Stimulated activated CD4-positive, alpha-beta T cell treated with anti-CD3 and anti-CD28 coated beads, Interleukin-1b, Interleukin-23, amount 100 ng/mL, for 1 hour (primary cell): ENCODE results near the gene TMEM119.

Experiments used
- DNase-seq, 2 donors: peaks; one replicate each; pipeline ENCODE4 v3.0.0-alpha.2; 2020; ENCODE audit warnings: low read depth in 2 of 2

The TMEM119 gene

GRCh38 chr12:108597559-108598471 lies at the start of gene TMEM119:
TSS of gene TMEM119 (minus strand) at chr12:108598084. CDS start at chr12:108592383, 5,701 bp downstream.
- DNase-seq, result no peak

DNA sequence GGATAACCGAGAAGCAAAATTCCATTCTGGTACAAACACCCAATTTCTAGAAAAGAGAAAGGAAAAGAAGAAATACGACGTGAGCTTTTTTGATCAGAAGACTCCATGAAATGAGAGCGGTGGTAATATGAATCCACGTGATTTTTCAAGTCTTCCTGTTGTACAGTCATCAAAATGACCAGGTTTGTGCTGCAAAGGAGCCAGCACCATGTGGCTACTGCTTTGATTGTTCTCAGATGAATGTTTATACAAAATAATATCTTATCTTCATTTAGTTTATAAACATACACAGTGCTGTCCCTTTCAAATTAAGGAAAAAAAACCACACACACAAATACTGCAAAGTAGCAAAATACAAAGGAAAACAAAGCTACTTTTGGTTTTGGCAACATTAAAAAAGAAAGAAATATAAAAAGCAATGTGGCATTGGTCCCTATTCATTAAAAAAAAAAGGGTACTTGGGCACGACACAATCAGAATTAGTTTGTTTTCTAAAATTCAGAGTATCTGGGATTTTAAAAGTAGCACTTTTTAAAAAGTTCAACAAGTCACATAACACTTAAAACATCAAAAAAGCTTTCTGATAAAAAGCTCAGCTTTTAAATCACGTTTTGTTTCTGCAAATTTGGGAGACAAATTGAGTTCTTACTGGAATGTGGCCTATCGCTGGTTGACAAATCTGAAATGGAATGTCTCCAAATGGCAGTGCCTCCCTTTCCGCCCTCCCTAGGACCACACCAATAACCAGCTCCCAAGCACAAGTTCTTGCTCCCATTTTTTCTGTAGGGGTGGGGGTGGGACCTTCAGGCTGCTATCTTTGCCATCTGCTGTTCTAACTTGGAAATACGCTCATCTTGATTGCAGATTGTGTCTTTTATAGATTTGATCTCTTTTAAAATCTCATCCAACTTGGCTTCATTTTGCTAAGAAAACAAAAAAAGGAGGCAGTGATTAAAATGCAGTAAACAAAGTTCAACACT lies 49.0 kb upstream of the TMEM119 start:
- DNase-seq, result no peak

DNA sequence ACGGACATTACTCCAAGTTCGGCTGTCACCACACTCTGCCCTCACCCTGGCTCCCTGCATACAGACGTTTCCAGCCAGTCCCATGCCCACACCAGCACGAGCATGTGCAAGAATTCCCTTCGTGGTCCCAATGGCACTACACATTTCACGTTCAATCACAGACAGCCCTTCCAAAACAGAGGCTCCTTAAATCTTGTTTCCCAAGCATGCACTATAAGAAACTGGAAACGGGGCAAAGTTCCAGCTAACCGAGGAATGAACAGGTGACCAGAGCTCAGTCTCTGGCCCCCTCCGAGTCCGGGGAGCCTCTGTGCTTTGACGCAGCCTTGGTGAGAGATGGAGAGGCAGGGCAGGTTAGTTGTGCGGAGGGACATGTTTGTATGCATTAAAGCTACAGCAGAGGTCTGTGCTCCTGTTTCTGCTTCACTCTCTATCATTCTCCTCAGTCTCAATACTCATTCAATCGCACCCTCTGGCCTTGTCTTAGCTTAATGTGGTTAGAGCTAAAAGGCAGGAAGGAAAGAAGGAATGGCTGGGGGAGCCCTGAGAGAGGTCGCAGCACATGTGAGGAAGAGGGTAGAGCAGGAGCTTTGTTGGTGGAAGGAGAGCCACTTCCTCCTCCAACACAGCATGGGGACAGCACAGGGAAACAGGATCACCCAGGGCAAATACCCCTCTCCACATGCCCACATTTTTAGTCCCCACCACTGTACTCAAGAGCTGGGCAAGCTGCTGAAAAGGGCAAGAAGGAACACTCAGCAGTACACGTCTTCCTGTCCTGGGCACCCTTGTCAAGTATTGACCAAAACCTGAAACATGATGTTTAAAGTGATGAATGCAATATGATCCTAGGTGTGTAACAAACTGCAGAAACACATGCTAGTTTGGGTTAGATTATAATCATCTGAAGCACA lies 48.1 kb upstream of the TMEM119 start:
- no peak for DNase-seq

GRCh38 chr12:108644811-108645120 lies 46.9 kb upstream of the TMEM119 start:
- DNase-seq, result no peak

GRCh38 chr12:108643941-108644810 lies 46.3 kb upstream of the TMEM119 start:
- no peak for DNase-seq

- DNase-seq, result no peak
Measured at GRCh38 chr12:108642899-108643654, 45.2 kb upstream of the TMEM119 start.

DNA sequence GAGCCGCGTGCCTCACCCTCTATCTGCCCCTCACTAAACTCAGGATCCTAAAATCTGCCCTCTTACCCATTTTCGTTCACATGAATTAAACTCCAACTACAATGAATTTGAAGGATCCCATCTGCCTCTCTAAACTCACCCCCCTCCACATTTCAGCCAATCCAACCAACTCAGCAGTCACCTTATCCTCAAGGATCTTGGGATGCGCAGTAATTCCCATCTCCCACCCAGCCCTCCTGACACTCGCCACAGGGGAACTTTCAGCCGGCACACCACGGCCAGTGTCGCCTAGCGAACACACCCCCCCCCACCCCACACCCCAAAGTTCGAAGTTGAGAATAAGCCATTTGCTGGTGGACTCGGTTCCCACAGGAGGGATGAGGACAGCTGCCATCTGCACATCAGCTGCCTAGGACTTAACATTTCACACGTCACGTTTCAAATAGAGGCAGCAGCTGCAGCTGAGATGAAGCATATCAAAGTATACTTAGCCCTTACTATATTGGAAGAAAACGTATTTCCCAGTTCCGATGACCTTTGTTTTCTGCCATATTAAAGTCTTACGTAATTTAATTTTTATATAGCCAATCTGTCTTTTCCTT lies 44.5 kb upstream of the TMEM119 start:
- no peak for DNase-seq

DNA sequence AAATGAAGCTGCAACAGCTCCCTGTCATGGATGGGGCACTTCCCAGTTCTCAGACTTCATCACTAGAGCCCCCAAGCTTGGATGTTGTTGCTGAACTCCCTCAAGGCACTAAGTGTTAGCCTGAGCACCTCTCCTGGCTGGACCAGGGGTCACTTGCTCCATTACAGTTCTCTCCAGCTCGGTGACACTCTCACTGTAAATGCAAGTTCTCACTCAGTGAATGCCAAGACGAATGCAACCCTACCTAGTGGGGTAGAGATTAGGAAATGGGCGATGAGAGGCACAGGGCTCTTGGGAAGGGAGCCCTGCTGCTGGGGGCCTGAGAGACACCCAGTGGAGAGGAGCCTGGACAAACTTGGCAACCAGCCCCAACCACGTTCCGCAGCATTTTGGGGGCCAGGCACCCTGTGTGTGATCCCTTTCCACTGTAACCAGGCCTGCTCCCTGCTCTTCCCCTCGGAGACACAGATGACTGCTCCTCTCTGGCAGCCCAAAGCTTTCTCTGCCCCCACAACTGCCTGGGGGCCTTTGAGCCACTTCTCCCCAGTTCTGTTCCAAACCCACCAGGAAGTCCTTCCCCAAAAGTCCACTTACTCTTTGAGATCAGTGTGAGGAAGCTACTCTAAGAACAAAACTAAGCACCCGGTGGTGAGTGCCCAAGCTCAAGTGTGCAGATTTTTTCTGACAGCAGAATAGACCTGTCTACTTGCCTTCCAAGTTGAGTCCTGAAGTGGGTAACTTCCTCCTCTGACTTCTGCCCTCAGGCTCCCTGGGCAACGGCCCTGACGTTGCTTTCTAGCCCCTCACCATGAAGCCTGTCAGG lies 43.8 kb upstream of the TMEM119 start:
- DNase-seq, result no peak

DNA sequence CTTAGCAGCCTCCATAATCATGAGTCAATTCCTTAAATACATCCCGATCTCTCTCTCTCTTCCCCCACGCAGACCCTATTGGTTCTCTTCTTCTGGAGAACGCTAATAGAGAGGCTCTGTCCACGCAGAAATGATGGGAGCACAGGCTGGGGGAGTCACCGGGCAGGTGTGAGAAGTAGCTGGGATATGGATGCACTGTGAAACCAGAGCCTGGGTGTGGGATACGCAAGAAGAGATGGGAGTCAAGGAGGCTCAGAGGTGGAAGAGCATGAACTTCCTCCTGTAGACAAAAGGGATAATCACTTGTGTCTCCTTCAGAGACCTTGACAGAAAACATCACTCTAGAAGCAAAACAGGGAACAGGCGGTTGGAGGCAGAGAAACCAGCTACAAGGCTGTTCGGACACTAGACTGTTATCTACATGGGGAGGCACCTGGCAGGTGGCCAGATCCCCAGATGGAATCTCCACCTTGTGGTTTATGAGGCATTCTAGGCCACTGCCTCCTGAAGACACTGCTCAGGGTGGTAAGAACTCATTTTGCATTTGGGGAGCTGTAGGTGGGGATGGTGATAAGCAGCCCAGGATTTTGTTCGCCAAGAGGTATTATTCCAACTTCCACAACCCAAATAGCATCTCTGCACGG lies 43.0 kb upstream of the TMEM119 start:
- no peak for DNase-seq

DNA sequence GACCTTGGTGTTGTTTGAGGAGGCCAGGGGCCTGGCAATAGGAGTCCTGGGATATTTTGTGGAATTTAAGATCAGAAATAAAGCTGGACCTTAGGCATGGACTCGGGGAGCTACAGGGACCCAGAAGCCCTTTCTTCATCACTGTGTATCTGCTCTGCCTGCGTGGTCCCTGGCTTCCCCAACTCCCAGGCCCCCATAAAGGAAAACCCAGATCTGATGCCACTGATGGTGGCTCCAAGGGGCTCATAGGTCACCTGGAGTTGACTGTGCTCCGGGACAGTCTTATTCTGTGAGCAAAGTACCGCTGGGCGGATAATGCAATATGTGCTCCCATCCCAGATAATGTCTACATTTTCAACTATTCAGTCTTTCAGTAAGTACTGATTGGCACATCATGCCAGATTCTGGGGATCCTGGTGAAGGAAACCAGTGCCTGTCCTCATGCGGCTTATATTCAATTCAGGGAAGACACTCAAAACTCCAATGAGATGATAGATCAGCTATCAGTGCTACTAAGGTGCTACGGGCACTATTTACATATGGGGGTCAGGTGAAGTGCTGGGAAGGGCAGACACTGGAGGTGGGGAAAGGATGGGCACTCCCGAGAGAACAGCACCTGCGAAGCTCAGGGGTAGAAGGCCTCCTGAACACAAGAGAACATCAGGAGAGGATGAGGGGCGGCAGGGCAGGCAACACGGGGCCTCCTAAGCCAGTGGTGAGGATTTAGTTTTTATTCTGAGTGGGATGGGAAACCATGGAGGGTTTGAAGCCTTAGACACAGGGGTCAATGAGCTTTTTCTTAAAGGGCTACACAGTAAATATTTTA lies 41.3 kb upstream of the TMEM119 start:
- DNase-seq, result no peak

- DNase-seq, result no peak
Measured at GRCh38 chr12:108638141-108638827, 40.4 kb upstream of the TMEM119 start.

DNA sequence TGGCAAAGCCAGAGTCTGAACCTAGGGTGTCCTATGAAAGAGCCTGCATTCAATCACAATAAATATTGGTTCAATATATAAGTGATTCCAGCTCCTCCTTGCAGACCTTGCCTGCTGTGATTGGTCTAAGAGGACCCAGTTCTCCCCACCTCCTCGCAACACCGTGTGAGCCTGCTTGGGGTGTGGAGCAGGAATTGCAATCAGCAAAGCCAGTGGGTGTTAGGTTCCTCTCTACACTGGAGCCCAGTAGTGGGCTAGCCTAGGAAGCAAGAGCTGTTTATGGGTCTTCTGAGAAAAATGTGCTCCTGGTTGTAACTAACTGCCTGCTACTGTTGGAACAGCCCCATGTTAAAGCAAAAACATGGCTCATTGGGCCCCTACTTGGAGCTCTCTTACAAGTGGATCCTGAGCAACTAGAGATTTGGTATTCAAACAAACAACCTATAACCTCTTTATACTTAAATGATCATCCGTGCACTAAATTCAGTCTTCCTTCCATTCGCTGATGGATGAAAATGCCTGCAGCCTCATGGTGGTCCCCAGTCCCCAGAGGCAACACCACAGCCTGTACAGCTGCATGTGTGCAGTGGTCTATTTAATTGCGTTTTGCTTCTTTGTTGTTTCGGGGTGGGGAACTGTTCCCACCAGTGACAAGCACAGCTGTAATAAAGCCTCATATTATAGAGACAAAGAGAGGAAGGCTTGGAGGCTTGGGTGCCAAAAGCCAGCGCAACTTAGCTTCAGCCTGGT lies 39.5 kb upstream of the TMEM119 start:
- no peak for DNase-seq

DNA sequence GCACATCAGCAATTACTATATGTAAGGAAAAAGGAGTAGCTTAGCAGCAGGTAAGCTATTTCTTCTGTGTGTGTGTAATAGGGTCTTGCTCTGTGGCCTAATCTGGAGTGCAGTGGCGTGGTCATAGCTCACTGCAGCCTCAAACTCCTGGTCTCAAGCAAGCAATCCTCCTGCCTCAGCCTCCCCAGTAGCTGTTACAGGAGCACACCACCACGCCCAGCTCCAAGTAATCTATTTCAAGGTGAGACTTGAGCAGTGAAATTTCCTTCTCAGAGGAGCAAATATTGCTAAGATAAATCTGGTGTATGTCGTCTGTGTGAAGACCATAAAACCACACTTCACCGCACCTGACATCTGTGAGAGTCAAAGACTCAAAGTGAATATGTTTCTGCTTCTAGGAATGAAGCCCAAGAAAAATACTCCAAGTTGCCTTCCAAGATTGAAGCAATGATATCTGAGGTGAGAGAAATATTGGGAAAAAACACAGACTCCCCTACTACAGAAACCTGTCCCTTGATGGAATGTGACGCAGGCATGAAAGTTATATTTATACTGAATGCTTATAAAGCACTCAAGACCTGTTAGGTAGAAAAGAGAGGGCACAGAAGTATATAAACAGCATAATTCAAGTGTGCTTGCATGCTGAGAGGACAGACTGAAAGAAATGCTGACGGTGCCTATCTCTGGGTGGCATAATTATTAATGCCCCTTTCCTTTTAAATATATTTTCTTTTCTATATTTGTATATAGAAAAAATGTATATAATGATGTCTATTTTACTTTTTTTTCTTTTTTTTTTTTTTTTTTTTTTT lies 38.3 kb upstream of the TMEM119 start:
- no peak for DNase-seq

GRCh38 chr12:108635201-108635996 lies 37.5 kb upstream of the TMEM119 start:
- DNase-seq, result no peak
